ENCODE data around the gene ZKSCAN8.

The ZKSCAN8 gene

GRCh38 chr6:28206928-28207509 lies 65.3 kb downstream of the ZKSCAN8 start:
- DNase-seq: no peak

- no peak for DNase-seq
Observed at GRCh38 chr6:28207510-28208110, 65.9 kb downstream of the ZKSCAN8 start.

DNA sequence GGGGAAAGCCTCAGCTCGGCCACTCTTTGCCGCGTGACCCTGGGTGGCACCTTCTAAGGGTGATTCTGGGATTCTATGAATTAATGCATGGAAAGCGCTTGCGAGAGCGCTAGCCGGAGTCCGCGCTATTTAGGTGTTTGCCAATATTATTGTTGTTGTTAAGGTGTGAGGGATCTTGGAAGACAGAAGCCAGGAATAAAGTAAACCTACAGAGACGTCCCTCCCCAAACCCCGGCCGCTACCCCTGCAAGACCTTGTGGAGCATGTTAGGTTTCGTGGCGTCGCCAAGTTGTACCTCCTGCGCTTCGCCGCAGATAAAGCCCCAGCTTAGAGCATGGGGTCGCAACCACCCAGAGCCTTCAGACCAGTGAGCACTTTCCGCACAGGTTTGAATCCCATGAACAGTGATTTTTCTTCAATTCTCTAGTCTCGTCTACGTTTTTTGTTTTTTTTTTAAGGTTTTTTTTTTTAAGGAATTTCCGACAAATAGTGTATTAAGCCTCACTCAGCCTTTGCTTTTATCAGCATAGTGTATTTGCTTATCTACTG lies 66.5 kb downstream of the ZKSCAN8 start:
- DNase-seq: no peak
